HCT116 (cell line): ENCODE data around the gene FIZ1.

Experiments used
- EZH2 ChIP-seq: fragments of 200-600 bp; sonication (generic); IDR thresholded peaks from 2 replicates; pipeline ENCODE4 v1.6.1; 2017; ENCODE audit warnings: antibody characterized with exemption, mixed run types
- EZH2phosphoT487 ChIP-seq: fragments of 200-600 bp; IDR thresholded peaks from 2 replicates; pipeline ENCODE4 v1.6.1; 2018; ENCODE audit warnings: antibody characterized with exemption, borderline replicate concordance
- POLR2AphosphoS5 ChIP-seq: IDR thresholded peaks from 2 replicates; pipeline ENCODE4 v1.6.1; 2011; ENCODE audit warnings: mild to moderate bottlenecking, low read depth, low read length, moderate library complexity
- RAD21 ChIP-seq: IDR thresholded peaks from 2 replicates; pipeline ENCODE4 v1.6.1; 2012; ENCODE audit warnings: low read depth, mild to moderate bottlenecking
- SIN3A ChIP-seq: IDR thresholded peaks from 2 replicates; pipeline ENCODE4 v1.6.1; 2012; ENCODE audit warnings: low read depth
- ZFX ChIP-seq: fragments of 450-650 bp; IDR thresholded peaks from 2 replicates; pipeline ENCODE4 v1.6.1; 2017
- TF ChIP-seq, protein P1 (sequence below): IDR thresholded peaks from 2 replicates; pipeline ENCODE4 v1.6.1; 2012

DNA sequence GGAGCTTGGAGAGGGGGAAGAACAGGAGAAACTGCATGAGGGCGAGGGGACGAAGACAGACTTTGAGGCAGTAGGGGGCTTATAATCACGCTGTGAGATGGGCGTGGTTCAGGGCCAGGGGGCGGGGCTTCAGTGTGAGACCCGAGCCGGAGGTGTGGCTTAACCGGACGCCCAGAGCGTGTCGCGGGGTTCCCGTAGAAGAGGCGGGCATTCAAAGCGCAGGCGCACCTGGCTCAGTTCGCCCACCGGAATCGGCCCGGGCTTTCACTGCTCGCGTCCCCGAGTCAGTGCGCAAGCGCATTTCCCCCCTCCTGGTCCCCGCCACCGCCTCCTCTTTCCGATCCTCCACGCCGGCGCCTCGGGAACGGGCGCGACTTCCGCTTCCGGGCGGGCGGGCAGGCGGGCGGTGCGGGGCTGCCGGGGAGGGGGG, 5.9 kb upstream of the FIZ1 start:
- TF ChIP-seq SIN3A (no peak), EZH2 (no peak), POLR2AphosphoS5 (peak; percentile 68), RAD21 (no peak), EZH2phosphoT487 (no peak), ZFX (no peak)
- TF ChIP-seq, protein P1, sequence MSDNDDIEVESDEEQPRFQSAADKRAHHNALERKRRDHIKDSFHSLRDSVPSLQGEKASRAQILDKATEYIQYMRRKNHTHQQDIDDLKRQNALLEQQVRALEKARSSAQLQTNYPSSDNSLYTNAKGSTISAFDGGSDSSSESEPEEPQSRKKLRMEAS = peak; percentile 69
